Lung (tissue), 12 donors: ENCODE results near the gene ELF2. TPM values are rescaled to one million over a fixed set of nuclear protein-coding genes. Genes with fewer than 3 reads are reported as not detected.

Source experiments
- ATAC-seq: fragments of 200-7000 bp; cut with Tn5 transposase; one replicate; pipeline ENCODE4 v1.9.1; 2020; ENCODE audit warnings: moderate number of reproducible peaks; ENCODE audit not compliant: insufficient read depth, low FRiP score
- DNase-seq, 3 donors: peaks; one replicate each; pipeline ENCODE4 v3.0.0-alpha.2; 2013 to 2017
- H3K27ac ChIP-seq, 2 donors: one replicate each; pipeline ENCODE4 v1.5.1; 2013; ENCODE audit warnings: mild to moderate bottlenecking in 2 of 2, moderate library complexity in 2 of 2, control low read depth in 1 of 2, inconsistent platforms in 1 of 2, low read depth in 1 of 2, low read length in 1 of 2
- H3K27me3 ChIP-seq, 3 donors: one replicate each; pipeline ENCODE4 v1.5.1; 2013; ENCODE audit warnings: low read length in 2 of 3; ENCODE audit not compliant: control insufficient read depth in 3 of 3, insufficient read depth in 3 of 3
- H3K36me3 ChIP-seq, 4 donors: one replicate each; pipeline ENCODE4 v1.5.1; 2013; ENCODE audit warnings: low read length in 4 of 4, mild to moderate bottlenecking in 1 of 4, moderate library complexity in 1 of 4; ENCODE audit not compliant: control insufficient read depth in 4 of 4, insufficient read depth in 4 of 4
- H3K4me1 ChIP-seq, 5 donors: one replicate each; pipeline ENCODE4 v1.5.1; 2013; ENCODE audit warnings: low read length in 5 of 5, mild to moderate bottlenecking in 2 of 5, moderate library complexity in 1 of 5; ENCODE audit not compliant: control insufficient read depth in 5 of 5, insufficient read depth in 5 of 5
- H3K4me3 ChIP-seq: one replicate; pipeline ENCODE4 v1.5.1; 2013; ENCODE audit warnings: mild to moderate bottlenecking, control low read depth, moderate library complexity
- H3K9ac ChIP-seq, 2 donors: one replicate each; pipeline ENCODE4 v1.5.1; 2013; ENCODE audit warnings: low read length in 2 of 2, control low read depth in 1 of 2; ENCODE audit not compliant: insufficient read depth in 1 of 2
- H3K9me3 ChIP-seq, 4 donors: one replicate each; pipeline ENCODE4 v1.5.1; 2013; ENCODE audit warnings: low read length in 3 of 4, mild to moderate bottlenecking in 1 of 4, moderate library complexity in 1 of 4; ENCODE audit not compliant: control insufficient read depth in 4 of 4, insufficient read depth in 3 of 4
- WGBS, 2 donors: extraction: QIAGEN DNeasy Blood & Tissue Kit; methylation state at CpG; one replicate each; pipeline ENCODE4 v1.1.7; 2013; 5-methylcytosine and 5-hydroxymethylcytosine counted together
- polyA plus RNA-seq, 2 donors: library from polyadenylated mRNA; stranded (reverse); fragments of 200-250 nt; gene quantifications; one replicate each; pipeline ENCODE4 v1.2.1, GENCODE V29; 2013
- total RNA-seq, 2 donors: library from RNA; depleted of rRNA in 1 of 2; stranded (reverse); fragments of >200 nt in 1 of 2; gene quantifications; one replicate each; pipeline ENCODE4 v1.2.1, GENCODE V29; 2014 to 2021
- TF ChIP-seq, protein P1 (sequence below): IDR thresholded peaks from 2 replicates; pipeline ENCODE4 v1.5.1; 2012; ENCODE audit warnings: mild to moderate bottlenecking; ENCODE audit errors: control extremely low read depth, extremely low read depth
- donor health status: control.
- donor health status: control.
- donor health status: Bipolar disorder and iron deficiency.
- donor health status: healthy.
- donor health status: DM: yes; HTN: yes; CAD: no.

The ELF2 gene
- total and polyA plus RNA-seq, 4 donors: 11.6 to 101 (median 28.7) TPM

DNA sequence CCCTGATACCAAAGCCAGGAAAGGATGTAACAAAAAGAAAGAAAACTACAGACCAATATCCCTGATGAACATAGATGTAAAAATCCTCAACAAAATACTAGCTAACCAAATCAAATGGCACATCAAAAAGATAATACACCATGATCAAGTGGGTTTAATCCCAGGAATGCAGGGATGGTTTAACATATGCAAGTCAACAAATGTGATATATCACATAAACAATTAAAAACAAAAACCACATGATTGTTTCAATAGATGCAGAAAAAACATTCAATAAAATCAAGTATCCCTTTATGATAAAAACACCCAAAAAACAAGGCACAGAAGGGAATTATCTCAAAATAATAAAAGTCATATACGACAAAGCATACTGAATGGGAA, 31.5 kb downstream of the ELF2 start:
- ATAC-seq (no peak), DNase-seq (no peak)
- H3K4me1 ChIP-seq: peaks cover 0 to 26% (median 5%) of the 10 kb centered on the region in 5 donors
- H3K27me3 ChIP-seq: no peaks in the 10 kb centered on the region
- H3K9me3 ChIP-seq: no peaks in the 10 kb centered on the region
- no peak overlapping the region for H3K4me3 ChIP-seq
- H3K36me3 ChIP-seq: no peaks in the 10 kb centered on the region
- WGBS, 2 donors: 94 to 98% methylated on average over 1 of the region's 1 CpG
- H3K9ac ChIP-seq: no peak overlapping the region
- TF ChIP-seq, protein P1, sequence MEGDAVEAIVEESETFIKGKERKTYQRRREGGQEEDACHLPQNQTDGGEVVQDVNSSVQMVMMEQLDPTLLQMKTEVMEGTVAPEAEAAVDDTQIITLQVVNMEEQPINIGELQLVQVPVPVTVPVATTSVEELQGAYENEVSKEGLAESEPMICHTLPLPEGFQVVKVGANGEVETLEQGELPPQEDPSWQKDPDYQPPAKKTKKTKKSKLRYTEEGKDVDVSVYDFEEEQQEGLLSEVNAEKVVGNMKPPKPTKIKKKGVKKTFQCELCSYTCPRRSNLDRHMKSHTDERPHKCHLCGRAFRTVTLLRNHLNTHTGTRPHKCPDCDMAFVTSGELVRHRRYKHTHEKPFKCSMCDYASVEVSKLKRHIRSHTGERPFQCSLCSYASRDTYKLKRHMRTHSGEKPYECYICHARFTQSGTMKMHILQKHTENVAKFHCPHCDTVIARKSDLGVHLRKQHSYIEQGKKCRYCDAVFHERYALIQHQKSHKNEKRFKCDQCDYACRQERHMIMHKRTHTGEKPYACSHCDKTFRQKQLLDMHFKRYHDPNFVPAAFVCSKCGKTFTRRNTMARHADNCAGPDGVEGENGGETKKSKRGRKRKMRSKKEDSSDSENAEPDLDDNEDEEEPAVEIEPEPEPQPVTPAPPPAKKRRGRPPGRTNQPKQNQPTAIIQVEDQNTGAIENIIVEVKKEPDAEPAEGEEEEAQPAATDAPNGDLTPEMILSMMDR: no peak
- no peak overlapping the region for H3K27ac ChIP-seq

DNA sequence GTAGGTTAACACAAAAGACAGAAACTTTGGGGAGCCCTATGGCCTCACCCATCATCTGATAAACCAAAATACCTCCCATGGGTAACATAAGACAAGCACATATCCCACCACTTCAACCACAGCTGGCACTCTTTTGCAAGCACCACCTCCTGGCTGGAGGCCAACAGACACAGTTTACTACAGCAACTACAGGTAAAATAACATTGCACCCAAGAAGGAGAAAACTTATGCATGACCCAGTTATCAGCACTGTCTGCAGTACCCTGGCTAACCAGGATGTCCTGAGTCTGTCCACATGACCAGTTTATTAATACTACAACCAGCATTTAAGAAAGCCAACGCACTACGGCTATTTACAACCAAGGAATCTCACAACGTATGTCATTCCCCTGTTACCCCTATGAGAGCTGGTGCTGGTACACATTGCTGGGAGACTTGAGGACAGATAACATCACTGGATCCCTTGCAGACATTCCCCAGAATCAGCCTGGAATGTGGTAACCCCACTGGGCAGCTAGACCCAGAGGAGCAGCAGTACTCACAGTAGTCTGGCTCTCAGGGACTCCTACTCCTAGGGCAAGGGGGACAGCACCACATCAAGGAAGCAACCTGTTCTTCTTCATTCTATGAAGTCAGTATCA, 32.0 kb downstream of the ELF2 start:
- no peak overlapping the region for H3K4me3 ChIP-seq
- no peak overlapping the region for H3K27ac ChIP-seq
- no peaks in the 10 kb centered on the region for H3K9me3 ChIP-seq
- H3K36me3 ChIP-seq: no peaks in the 10 kb centered on the region
- ATAC-seq (no peak), DNase-seq (peak in 1 of 3 donors; percentile 30)
- H3K9ac ChIP-seq: no peak overlapping the region
- H3K27me3 ChIP-seq: no peaks in the 10 kb centered on the region
- WGBS, 2 donors: 87% methylated on average over 3 of the region's 3 CpGs
- peaks cover 0 to 26% (median 5%) of the 10 kb centered on the region in 5 donors for H3K4me1 ChIP-seq
- TF ChIP-seq, protein P1: no peak

DNA sequence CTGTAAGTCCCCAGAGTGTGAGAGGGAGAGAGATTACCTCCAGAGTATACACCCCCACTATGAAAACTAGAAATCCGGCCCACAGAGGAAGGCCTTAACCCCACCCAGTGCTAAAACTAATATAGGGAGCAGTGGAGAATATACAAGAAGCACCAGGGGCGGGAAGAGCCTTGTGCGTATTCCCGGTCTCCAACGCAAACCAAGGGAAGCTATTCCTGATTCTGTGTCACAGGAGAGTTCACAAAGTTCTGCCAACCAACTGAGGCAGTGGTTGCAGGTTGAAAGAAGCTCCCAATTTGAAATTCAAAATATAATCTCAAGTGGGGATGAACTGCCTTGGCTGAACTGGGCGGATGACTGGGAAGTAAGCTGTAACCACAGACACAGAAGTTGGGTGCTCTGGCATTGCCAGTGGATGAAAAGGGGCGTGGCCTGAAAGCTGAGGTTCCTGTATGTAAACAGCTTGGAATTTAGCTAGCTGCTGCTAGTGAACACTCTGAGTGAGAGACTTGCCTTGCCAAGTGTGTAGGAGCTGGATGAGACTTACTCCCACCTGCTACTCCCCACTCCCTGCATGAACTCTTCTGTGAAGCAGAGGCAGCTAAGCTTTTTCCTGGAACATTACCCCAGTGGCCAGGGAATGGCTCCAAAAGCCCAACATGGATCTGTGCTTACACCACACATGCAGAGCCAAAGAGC, 32.7 kb downstream of the ELF2 start:
- Histone ChIP-seq H3K4me1 (peaks cover 0 to 26% (median 5%) of the 10 kb centered on the region in 5 donors), H3K27ac (no peak overlapping the region)
- WGBS, 2 donors: 70 to 76% methylated on average over 7 of the region's 7 CpGs

More for the DNA sequence above, 32.7 kb downstream of the ELF2 start:
- TF ChIP-seq, protein P1: no peak
- Histone ChIP-seq H3K9me3 (no peaks in the 10 kb centered on the region), H3K4me3 (no peak overlapping the region), H3K27me3 (no peaks in the 10 kb centered on the region), H3K9ac (no peak overlapping the region), H3K36me3 (no peaks in the 10 kb centered on the region)
- peak in 2 of 3 donors; percentile 25 to 32 for DNase-seq
- ATAC-seq: peak; percentile 70
